VCaP (cell line): Measurements from ENCODE around the gene MTMR1.

Source experiments
- H3K27ac ChIP-seq: fragments of 450-650 bp; 2 replicates; pipeline ENCODE4 v1.5.1; 2017
- TF ChIP-seq, protein P1 (sequence below): fragments of 450-650 bp; conservative IDR thresholded peaks from 2 replicates; pipeline ENCODE4 v1.5.1; 2017; ENCODE audit warnings: mild to moderate bottlenecking, moderate library complexity

Gene MTMR1

GRCh38 chrX:150688911-150689451 lies 4.2 kb upstream of the MTMR1 start:
- H3K27ac ChIP-seq: no peak overlapping the region
- TF ChIP-seq, protein P1, sequence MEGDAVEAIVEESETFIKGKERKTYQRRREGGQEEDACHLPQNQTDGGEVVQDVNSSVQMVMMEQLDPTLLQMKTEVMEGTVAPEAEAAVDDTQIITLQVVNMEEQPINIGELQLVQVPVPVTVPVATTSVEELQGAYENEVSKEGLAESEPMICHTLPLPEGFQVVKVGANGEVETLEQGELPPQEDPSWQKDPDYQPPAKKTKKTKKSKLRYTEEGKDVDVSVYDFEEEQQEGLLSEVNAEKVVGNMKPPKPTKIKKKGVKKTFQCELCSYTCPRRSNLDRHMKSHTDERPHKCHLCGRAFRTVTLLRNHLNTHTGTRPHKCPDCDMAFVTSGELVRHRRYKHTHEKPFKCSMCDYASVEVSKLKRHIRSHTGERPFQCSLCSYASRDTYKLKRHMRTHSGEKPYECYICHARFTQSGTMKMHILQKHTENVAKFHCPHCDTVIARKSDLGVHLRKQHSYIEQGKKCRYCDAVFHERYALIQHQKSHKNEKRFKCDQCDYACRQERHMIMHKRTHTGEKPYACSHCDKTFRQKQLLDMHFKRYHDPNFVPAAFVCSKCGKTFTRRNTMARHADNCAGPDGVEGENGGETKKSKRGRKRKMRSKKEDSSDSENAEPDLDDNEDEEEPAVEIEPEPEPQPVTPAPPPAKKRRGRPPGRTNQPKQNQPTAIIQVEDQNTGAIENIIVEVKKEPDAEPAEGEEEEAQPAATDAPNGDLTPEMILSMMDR: no peak

- TF ChIP-seq, protein P1: no peak
- no peak overlapping the region for H3K27ac ChIP-seq
Observed at GRCh38 chrX:150690126-150690525, 3.1 kb upstream of the MTMR1 start.

GRCh38 chrX:150692296-150692695 lies 900 bp upstream of the MTMR1 start:
- peak overlapping the region; percentile 88 for H3K27ac ChIP-seq
- TF ChIP-seq, protein P1: no peak

DNA sequence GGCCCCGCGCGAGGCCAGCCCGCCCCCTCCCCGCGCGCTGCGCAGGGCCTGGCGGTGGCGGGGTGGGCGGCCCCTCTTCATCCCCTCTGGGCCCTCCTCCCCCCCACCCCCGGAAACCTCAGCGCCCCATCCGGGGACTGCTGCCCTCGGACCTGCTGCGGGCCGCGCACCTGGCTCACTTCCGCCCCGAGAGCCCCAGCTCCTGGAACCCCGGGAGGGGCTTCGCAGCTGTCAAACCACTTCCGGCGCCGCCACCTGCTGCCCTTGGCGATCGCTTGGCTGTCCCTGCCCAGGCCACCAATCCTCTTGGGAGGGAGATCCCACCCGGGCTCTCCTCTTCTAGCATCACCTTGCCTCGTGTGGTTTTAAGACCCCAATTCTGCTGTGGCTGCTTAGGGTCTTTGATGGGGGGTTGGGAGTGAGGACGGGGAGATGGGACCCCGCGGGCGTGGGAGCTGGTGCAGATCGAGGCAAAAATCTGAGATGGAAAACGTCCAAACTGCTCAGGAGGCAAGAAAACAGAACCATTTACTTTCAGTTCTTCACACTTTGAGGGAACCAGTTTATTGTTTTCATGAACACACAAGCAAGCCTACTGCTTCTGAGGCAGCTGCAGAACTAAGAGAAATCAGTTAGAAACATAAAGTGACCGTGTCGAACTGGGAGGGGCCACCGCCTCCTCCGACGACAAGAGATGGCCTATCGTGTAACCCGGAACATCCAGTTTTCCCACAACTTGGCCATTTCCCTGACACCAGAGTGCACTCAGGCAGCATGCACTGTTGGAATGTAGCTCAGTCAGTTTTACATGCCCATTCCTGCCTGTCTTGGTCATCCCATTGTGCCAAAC lies 754 bp downstream of the MTMR1 start:
- H3K27ac ChIP-seq: peak overlapping the region; percentile 88
- TF ChIP-seq, protein P1: no peak

- H3K27ac ChIP-seq: peak overlapping the region; percentile 88
- TF ChIP-seq, protein P1: no peak
Observed at GRCh38 chrX:150694738-150695410, 1.7 kb downstream of the MTMR1 start.

DNA sequence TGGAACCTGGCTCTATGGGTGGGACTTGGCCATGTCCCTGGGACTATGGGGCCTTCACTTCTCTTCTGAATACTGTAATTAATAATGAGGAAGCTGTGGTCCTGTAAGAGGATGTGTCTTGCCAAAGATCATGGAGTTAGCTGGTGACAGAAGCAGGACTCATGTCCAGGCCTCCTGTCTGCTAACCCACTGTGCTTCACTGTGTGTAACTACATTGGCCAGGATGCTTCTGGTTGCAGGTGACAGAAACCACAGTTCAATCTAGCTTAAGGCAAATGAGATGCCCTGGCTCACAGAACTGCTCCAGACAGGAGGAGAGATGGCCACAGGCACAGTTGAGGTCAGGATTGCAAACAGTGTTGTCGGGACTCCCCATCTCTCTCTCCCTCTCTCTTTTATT lies 3.1 kb downstream of the MTMR1 start:
- H3K27ac ChIP-seq: no peak overlapping the region
- TF ChIP-seq, protein P1: no peak

GRCh38 chrX:150696866-150697265 lies 3.7 kb downstream of the MTMR1 start:
- TF ChIP-seq, protein P1: no peak
- H3K27ac ChIP-seq: no peak overlapping the region
